22Rv1 (cell line): ENCODE data around the gene ZCCHC3.

Source experiments
- ZFX ChIP-seq: fragments of 450-650 bp; IDR thresholded peaks from 2 replicates; pipeline ENCODE4 v1.6.1; 2017; ENCODE audit warnings: antibody characterized with exemption, borderline replicate concordance
- TF ChIP-seq, protein P1 (sequence below): fragments of 450-650 bp; IDR thresholded peaks from 2 replicates; pipeline ENCODE4 v1.5.1; 2017; ENCODE audit warnings: mild to moderate bottlenecking

DNA sequence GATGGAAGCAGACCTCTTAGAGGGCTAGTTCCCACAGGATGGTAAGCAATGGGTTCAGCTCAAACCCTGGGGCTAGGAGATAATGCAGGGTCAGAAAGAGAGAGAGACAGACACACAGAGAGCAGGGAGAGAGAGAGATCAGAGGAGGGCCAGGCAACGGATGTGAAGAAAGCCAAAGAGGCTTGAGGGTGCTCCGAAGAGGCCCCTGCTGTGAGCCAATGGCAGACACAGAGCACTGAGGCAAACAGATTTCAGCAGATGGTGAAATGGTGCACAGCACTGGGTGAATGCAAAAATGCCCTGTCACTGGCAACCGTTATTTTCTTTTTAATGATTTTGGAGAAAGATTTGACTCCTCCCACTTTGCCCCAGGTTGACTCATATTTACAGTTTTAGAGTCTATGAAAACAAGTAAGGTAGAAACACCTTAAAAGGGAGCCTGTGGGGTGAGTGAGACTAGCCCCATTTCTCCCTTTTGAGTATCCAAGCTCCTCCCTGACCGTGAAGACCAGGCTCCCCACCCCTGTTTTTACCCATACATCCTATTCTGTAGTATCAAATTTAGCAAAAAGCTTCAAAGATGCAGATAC lies 39.0 kb upstream of the ZCCHC3 start:
- TF ChIP-seq, protein P1, sequence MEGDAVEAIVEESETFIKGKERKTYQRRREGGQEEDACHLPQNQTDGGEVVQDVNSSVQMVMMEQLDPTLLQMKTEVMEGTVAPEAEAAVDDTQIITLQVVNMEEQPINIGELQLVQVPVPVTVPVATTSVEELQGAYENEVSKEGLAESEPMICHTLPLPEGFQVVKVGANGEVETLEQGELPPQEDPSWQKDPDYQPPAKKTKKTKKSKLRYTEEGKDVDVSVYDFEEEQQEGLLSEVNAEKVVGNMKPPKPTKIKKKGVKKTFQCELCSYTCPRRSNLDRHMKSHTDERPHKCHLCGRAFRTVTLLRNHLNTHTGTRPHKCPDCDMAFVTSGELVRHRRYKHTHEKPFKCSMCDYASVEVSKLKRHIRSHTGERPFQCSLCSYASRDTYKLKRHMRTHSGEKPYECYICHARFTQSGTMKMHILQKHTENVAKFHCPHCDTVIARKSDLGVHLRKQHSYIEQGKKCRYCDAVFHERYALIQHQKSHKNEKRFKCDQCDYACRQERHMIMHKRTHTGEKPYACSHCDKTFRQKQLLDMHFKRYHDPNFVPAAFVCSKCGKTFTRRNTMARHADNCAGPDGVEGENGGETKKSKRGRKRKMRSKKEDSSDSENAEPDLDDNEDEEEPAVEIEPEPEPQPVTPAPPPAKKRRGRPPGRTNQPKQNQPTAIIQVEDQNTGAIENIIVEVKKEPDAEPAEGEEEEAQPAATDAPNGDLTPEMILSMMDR: no peak
- no peak for TF ChIP-seq ZFX
